ENCODE measurements around the gene DLK1. TPM values are rescaled to one million over a fixed set of nuclear protein-coding genes. Genes with fewer than 3 reads are reported as not detected.
A peak's percentile ranks its signal among the peaks of the same experiment; 100 is the strongest.

DLK1 gene
- polyA plus RNA-seq (2012; ENCODE audit: insufficient read depth, insufficient read length, low read depth) = 1,382 TPM

DNA sequence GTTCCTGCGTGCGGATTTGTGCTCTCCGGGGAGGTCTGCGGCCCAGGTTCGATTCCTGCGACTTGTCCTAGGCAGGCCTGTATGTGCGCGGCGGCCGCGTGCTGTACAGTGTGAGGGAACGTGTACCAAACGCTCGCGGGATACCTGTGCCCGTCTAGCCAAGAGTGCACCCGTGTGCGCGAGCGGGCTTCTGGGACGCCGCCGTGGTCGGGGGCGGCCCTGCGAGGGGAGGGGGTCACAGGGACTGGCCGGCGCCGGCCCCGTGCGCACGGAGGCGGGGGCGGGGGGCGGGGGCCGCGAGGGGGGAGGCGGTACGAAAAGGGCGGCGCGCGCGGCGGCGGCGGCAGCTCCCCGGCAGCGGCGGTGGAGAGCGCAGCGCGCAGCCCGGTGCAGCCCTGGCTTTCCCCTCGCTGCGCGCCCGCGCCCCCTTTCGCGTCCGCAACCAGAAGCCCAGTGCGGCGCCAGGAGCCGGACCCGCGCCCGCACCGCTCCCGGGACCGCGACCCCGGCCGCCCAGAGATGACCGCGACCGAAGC lies at the start of gene DLK1:
DLK1 (plus strand) TSS at position 343 of the 536 bp plus-strand sequence; CDS start at position 520, 177 bp downstream.
- DNase-seq = peak; percentile 59
- H3K36me3 ChIP-seq = peaks cover 28% of the 10 kb centered on the region
- H3K27me3 ChIP-seq = peaks cover 5% of the 10 kb centered on the region
- H3K4me1 ChIP-seq = peaks cover 42% of the 10 kb centered on the region
- TF ChIP-seq, protein P1, sequence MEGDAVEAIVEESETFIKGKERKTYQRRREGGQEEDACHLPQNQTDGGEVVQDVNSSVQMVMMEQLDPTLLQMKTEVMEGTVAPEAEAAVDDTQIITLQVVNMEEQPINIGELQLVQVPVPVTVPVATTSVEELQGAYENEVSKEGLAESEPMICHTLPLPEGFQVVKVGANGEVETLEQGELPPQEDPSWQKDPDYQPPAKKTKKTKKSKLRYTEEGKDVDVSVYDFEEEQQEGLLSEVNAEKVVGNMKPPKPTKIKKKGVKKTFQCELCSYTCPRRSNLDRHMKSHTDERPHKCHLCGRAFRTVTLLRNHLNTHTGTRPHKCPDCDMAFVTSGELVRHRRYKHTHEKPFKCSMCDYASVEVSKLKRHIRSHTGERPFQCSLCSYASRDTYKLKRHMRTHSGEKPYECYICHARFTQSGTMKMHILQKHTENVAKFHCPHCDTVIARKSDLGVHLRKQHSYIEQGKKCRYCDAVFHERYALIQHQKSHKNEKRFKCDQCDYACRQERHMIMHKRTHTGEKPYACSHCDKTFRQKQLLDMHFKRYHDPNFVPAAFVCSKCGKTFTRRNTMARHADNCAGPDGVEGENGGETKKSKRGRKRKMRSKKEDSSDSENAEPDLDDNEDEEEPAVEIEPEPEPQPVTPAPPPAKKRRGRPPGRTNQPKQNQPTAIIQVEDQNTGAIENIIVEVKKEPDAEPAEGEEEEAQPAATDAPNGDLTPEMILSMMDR (IDR thresholded peaks at IDR 0.05; ENCODE audit: low read depth, low read length) = no peak
- H3K4me3 ChIP-seq (ENCODE audit: low read depth, low read length) = peak within 1 kb of the TSS; percentile 89
- no peaks in the 10 kb centered on the region for H3K9me3 ChIP-seq

DNA sequence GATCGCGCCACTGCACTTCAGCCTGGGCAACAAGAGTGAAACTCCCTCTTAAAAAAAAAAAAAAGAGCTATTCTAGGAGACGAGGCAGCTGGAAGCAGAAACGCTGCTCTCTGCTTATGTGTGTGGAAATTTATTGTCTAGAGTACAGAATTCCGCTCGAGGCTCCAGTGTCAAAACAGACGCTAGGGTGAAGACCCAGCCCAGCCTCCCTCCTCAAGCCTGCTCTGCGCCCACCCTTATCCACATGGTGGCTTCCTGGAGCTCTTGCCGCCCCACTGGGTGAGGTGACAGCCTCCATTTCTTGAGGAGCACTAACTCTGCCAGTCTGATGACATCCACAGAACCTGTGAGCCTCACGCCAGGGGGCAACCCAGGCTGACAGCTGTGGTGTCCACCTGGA lies 49.5 kb upstream of the DLK1 start:
- TF ChIP-seq, protein P1 (IDR thresholded peaks at IDR 0.05; ENCODE audit: low read depth, low read length) = peak; percentile 15; the same call in 1 of the 2 replicates
- H3K4me1 ChIP-seq = peaks cover 79% of the 10 kb centered on the region

DNA sequence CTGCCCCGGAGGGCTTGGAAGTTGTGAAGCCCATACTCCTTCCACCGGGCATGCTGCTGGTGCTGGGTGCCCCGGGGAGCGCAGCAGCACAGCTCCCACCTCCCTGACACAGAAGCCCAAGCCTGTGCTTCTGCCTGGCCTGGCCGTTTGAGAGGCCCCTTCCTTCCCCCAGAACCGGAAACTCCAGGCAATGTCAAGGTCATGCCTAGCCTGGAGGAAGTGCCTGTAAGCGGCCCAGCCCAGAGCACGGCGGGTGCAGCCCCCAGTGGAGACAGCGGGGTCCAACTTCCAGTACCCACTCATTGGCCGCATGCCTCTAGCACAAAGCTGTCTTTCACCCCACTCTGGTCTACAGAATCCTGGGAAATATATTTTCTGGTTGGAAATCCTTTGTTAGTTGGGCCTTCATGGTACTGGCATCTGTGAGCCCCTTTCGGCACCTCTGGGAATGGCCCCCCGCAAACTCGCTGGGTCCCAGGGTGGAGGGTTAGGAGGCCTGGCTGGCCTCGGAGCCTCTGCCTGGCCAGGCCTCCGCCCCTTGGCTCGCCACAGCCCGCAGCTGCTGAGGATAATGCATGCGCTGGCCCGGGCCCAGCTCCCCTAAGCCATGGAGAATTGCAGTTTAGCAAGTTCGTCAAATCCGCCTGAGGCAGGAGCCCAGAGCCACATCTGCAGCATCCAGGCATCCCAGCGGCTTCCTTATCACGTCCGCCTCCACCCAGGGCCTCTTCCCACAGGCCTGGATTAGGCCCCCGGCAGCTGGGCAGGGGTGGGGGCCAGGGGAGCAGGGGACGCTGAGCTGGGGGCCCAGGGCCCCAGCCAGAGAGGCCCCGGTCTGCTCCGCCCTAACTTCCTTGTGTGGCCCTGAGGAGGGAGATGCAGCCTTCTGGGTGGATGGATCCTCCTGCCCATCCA lies 48.9 kb upstream of the DLK1 start:
- no peaks in the 10 kb centered on the region for H3K27me3 ChIP-seq
- TF ChIP-seq, protein P1 (IDR thresholded peaks at IDR 0.05; ENCODE audit: low read depth, low read length) = no peak
- peaks cover 72% of the 10 kb centered on the region for H3K4me1 ChIP-seq
- H3K4me3 ChIP-seq (ENCODE audit: low read depth, low read length) = no peak overlapping the region
- DNase-seq = peak; percentile 98
- H3K9me3 ChIP-seq = no peaks in the 10 kb centered on the region
- H3K36me3 ChIP-seq = no peaks in the 10 kb centered on the region

More for the DNA sequence above, 49.5 kb upstream of the DLK1 start:
- H3K27me3 ChIP-seq = no peaks in the 10 kb centered on the region
- no peaks in the 10 kb centered on the region for H3K9me3 ChIP-seq
- no peaks in the 10 kb centered on the region for H3K36me3 ChIP-seq
- no peak overlapping the region for H3K4me3 ChIP-seq (ENCODE audit: low read depth, low read length)
- no peak for DNase-seq

DNA sequence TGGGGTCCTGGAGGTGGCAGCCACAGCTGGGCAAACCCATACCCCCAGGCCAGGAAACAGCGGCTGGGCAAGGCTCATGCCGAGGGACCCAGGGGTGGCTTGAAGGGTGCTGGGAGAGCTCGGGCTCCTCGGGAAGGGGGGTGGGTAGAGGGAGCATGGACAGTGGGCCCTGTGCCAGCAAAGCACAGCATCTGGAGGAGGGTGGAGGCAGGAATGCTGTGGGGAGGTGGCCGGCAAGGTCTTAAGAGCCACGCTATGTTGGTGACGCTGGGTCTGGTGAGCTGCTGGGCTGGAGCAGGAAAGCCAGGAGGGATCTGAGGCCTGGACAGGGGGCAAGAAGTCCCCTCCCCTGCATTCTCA lies 48.2 kb upstream of the DLK1 start:
- H3K4me1 ChIP-seq = peaks cover 67% of the 10 kb centered on the region
- H3K27me3 ChIP-seq = no peaks in the 10 kb centered on the region
- peak; percentile 89 for DNase-seq
- TF ChIP-seq, protein P1 (IDR thresholded peaks at IDR 0.05; ENCODE audit: low read depth, low read length) = no peak
- no peaks in the 10 kb centered on the region for H3K9me3 ChIP-seq
- no peak overlapping the region for H3K4me3 ChIP-seq (ENCODE audit: low read depth, low read length)
- no peaks in the 10 kb centered on the region for H3K36me3 ChIP-seq

DNA sequence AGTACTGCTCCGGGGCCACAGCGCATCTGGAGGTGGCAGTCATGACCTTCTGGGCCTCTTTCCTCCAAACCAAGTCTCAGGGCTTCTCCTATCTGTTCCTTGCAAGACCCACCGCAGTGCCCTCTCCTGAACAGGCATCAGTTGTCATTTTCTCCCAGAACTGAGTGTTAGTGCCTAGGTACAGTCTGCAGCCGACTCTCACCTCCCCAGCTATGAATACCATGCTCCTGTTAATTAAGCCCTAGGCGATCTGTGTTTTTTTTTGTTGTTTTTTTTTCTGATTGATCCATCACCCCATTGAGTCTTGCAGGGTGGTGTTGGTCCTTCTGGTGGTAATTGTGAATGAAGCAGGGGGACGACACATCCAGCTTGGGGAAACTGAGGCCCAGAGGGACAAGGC lies 47.5 kb upstream of the DLK1 start:
- Histone ChIP-seq H3K27me3 (no peaks in the 10 kb centered on the region), H3K9me3 (no peaks in the 10 kb centered on the region), H3K36me3 (no peaks in the 10 kb centered on the region), H3K4me3 (ENCODE audit: low read depth, low read length) (no peak overlapping the region), H3K4me1 (peaks cover 67% of the 10 kb centered on the region)
- TF ChIP-seq, protein P1 (IDR thresholded peaks at IDR 0.05; ENCODE audit: low read depth, low read length) = no peak
- no peak for DNase-seq

Measured in BE2C (cell line).